ENCODE results near the gene APOBEC3F. TPM values are rescaled to one million over a fixed set of nuclear protein-coding genes. Genes with fewer than 3 reads are reported as not detected.
"Not testable (repeated sequence)": the region's sequence is repeated elsewhere in the genome, so short reads cannot be mapped to it uniquely, and the experiment has no call there.

The APOBEC3F gene
- total RNA-seq, 1 experiment from 2014 or later = 8.9 TPM

DNA sequence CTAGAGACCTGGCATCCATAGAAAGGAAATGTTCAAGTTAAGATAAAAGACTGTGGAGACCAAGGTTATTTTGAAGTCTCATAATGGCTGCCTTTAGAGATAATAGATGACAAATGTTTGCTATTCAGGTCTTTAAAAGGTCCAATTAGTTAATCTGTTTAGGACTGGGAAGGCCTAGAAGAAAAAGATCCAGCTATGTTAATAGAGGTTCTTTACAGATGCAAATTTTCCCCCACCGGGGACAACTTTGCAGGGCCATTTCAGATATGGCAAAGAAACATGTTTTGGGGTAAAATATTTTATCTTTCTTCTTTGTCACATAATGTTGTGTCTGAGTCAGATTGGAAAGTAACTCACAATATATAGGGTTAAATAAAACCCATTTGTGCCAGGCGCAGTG lies 33.3 kb downstream of the APOBEC3F start:
- DNase-seq (ENCODE audit: low read depth) = no peak

DNA sequence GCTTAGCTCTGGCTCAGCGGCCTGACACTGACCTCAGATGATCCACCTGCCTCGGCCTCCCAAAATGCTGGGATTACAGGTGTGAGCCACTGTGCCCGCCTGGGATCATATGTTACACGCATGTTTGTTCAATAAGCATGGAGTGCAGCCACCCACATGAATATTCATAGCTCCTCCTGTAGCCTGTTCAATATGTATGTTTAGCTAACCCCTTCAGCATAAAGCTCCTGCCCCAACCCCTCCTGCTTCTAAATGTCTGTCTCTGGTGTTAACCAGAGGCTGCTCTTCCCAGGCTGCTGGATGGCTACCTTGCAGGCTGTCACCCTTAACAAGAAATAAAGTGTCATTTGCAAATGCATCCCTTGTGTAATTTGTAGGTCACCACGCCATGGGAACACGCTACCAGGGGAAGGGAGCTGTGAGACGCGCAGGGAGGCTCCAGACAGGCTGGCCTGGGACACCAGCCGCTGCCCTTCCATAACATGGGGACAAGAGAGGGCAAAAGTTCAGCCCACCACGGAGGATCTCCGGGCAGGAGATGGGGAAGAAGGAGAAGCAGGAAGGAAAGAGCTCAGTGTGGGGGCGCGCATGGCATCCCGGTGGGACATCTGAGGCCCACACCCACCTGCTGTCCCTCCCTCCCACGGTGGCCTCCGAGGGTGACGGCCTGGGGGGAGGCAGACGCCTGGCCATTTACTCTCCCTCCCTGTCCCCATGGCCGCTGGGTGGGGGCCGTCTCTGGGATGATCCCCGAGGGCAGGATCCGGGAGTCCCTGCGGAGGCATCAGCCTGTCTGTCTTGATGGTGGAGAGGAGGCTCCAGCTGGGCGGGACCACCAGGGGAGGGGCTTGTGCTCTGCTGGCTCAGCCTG lies 35.7 kb downstream of the APOBEC3F start:
- DNase-seq (ENCODE audit: low read depth) = not testable (repeated sequence)

DNA sequence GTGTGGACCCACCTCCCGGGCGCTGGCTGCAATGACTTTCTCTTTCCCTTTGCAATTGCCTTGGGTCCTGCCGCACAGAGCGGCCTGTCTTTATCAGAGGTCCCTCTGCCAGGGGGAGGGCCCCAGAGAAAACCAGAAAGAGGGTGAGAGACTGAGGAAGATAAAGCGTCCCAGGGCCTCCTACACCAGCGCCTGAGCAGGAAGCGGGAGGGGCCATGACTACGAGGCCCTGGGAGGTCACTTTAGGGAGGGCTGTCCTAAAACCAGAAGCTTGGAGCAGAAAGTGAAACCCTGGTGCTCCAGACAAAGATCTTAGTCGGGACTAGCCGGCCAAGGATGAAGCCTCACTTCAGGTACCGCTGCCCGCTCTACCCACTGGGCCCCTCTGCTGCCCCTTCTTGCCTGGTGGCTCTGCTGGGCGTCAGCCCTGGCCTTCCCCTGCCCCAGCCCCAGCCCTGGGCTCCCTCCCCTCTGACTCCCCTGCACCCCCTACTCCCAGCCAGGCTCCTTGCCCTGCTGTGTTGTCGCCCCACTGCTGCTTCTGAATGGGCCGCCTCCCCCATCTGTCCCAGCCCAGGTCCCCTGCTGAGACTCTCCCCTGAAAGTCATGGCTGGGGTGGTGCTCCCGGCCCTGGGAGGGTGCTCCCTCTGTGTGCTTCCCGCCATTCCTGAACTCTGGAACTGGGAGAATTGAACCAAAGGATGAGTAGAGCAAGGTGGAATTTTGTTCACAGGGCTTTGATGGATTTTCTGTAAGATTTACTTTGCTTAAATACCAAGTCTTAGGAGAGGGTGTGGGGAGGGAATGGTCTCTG lies 36.6 kb downstream of the APOBEC3F start, which contains the start of gene APOBEC3G:
Gene APOBEC3G, plus strand, starts transcription at position 250 of the 815 bp plus-strand sequence. Its CDS starts 87 bp downstream, at position 337.
- peak; percentile 85 for DNase-seq (ENCODE audit: low read depth)

DNA sequence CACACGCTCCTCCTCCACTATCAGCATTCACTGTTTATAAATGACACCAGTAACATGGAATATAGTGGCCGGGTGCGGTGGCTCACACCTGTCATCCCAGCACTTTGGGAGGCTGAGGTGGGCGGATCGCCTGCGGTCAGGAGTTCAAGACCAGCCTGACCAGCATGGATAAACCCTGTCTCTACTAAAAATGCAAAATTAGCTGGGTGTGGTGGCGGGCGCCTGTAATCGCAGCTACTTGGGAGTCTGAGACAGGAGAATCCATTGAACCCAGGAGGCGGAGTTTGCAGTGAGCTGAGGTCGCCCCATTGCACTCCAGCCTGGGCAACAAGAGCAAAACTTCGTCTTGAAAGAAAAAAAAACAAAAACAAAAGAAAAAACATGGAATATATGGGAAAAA lies 37.2 kb downstream of the APOBEC3F start:
- DNase-seq (ENCODE audit: low read depth) = not testable (repeated sequence)

DNA sequence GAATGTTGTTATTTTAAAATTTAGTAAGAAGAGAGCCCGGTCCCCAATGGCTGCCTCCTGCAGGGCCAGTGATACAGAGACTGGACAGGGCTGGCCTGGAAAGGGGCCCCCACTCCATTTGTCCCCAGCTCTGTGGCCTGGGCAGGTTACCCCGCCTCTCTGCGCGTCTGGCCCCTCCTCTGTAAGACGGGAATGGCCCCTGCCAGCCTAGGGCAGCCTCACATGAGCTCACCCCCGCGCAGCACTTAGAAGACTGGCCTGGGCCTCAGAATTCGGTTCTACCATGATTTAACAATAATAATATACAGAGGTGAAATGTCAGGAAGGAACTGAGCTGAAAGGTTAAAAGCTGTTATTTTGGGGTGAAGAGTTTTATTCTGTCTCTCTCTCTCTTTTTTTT lies 37.7 kb downstream of the APOBEC3F start:
- no peak for DNase-seq (ENCODE audit: low read depth)

DNA sequence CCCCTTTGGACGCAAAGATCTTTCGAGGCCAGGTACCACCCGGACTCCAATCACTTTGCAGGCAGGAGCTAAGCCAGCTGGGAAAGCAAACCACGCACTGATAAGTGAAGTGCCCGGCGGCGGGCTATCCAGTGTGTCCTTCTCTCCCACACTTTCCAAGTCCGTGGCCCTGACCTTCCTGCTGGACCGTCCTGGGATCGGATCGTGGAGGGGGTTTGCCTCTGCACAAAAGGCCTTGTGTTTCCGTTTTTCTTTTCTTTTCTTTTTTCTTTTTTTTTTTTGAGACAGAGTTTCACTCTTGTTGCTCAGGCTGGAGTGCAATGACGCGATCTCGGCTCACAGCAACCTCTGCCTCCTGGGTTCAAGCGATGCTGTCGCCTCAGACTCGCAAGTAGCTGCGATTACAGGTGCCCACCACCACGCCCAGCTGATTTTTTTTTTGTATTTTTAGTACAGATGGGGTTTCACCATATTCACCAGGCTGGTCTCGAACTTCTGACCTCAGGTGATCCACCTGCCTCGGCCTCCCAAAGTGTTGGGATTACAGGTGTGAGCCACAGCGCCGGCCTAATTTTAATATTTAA lies 38.5 kb downstream of the APOBEC3F start:
- DNase-seq (ENCODE audit: low read depth) = not testable (repeated sequence)

DNA sequence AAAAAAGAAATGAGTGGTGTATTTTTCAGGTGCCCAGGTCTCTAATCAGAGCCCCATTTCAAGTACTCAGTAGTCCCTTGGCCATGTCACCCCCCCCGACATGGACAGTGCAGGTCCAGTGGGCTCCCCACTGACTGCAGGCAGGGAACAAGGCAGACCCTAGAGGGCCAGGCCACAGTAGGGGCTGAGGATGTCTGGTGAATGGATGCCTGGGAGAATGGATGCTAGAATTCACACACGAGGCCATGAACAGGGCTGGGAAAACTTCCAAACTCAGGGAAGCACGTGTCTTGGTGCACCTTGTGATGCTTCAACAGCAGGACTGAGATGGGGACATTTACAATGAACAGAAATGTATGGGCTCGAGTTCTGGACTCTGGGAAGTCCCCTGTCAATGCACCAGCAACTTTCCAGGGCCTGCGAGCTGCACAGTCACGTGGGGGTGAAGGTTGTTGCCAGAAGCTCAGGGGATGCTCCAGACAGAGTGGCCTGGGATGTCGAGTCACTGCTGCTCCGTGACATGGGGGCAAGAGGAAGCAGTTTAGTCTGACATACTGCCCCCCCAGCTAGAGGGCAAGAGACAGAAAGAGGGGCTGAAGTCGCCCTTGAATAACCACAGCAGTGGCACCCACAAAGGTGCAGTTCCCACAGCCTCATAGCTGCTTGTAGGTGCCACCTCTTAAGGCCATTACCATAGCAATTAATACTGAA lies 39.5 kb downstream of the APOBEC3F start:
- no peak for DNase-seq (ENCODE audit: low read depth)

DNA sequence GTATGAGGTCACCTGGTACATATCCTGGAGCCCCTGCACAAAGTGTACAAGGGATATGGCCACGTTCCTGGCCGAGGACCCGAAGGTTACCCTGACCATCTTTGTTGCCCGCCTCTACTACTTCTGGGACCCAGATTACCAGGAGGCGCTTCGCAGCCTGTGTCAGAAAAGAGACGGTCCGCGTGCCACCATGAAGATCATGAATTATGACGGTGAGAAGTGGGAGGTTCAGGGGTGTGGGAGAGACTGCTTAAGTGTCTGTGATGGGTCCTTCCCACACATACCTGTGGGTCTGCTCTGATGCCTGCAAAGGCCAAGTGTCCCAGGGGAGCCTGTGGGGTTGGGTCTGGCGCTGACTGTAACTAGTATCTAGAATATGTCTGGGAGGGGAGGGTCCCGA lies 40.4 kb downstream of the APOBEC3F start:
- DNase-seq (ENCODE audit: low read depth) = no peak

DNA sequence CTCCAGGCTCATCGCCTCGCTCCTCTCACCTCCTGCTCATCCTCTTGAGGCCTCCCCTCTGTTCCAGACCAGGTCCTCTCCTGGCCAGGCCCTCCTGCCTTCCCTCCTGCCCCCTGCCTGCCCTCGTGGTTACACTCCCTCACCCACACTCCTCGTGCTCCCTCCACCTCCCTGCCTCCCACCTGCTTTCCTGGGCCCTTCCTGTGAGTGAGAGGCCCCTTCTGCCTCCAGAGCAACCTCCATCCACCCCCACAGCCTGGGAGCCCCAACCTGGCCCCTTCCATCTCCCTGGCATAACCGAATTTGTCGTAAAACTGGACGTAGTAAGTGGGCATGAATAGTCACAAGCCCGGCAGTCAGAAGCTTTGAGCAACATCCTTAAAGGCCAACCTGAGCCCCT lies 40.9 kb downstream of the APOBEC3F start:
- no peak for DNase-seq (ENCODE audit: low read depth)

DNA sequence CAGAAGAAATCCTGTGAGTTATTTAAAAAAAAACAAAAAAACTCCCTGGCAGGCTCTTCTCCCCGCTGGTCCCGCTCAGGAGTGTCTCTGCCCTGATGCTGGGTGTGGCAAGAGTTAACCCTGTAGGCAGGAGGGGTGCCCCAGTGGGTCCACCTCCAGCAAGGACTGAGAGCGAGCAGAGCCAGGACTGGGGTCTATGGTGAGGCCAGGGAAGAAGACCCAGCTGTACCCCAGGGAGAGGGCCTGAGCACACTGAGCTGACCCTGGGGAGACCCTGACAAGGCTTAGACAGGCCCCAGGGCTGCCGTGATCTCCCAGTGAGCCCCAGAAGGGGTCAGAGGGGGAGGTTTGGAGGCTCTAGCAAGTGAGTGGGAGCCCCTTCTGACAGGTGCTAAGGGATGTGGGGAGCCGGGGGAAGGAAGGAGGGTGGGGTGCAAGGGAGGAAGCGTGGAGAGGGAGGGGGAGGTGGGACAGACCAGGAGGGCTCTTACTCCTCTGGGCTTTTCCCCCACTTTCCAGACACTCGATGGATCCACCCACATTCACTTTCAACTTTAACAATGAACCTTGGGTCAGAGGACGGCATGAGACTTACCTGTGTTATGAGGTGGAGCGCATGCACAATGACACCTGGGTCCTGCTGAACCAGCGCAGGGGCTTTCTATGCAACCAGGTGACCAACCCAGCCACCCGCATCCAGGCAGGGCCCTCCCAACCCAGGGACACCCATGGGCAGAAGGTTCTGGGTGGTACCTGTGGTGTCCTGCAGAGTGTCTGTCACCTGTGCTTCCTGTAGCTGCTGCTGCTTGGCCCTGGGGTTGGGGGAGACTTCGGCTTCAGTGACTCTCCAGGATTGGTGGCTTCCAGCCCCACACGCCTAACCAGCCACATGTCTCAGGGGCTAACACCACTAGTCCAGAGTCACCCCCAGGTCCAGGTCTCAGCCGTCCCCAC lies 42.8 kb downstream of the APOBEC3F start:
- DNase-seq (ENCODE audit: low read depth) = no peak

DNA sequence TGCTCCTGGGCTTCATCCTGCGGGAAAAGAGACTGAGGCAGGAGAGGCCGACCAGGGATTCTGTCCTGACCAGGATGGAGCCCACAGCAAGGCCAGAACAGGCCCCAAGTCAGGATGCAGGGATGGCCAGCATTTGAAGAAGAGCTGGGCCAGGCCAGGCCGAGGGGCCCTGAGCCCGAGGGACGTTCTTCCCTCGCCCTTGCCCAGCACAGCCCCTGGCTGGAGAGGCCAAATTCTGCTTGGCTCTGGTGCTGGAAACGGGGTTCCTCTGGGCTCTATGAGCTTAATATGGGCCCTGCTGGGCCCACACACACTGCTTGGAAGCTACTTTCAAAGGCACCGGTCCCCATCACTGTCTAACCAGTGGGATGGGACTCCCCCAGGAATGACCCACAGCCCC lies 44.0 kb downstream of the APOBEC3F start:
- DNase-seq (ENCODE audit: low read depth) = no peak

DNA sequence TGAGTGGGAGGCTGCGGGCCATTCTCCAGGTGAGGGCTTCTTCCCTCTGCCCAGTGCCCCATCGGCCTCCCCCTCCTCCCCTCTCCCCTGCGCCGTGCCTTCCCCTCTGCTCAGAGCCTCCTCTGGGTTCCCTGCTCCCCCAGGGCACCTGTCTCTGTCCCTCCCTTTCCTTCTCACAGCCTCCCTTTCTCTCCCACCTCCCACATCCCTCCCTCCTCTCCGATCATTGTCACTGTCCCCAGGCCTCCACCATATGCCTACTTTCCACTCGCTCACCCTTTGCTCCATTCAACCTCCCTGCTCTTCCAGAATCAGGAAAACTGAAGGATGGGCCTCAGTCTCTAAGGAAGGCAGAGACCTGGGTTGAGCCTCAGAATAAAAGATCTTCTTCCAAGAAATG lies 46.4 kb downstream of the APOBEC3F start:
- no peak for DNase-seq (ENCODE audit: low read depth)

DNA sequence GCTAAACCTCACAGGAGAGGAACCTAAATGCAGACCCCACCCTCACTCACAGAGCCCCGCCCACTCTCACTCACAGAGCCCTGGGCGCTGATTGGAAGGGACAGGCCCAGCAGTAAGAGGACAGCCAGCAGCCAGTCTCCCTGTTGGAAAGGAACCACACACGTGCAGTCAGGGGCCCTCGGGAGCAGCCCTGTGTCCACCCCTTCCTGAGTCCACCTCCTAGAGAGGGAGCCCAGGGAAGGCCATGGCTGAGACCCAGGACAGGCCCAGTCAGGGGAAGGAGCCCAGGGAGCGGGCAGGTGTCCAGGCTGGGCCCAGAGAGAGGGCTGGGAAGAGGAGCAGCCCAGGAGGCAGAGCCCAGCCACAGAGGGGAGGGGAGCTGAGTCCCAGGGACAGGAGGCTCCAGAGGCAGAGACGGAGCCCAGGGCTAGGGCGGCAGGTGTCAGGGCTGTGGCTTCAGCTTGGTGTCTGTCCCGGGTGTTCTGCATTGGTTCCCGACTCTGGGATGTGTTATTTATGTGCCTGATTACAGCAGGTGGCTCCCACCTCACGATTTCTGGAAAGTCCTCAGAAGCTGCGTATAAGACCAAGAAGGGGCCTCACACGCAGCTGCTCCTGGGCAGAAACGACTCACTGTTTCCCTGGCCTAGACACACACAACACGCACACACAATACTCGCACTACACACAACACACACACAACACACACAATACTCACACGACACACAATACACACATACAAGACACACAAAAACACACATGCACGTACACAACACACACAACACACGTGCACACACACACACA lies 47.4 kb downstream of the APOBEC3F start:
- DNase-seq (ENCODE audit: low read depth) = no peak

DNA sequence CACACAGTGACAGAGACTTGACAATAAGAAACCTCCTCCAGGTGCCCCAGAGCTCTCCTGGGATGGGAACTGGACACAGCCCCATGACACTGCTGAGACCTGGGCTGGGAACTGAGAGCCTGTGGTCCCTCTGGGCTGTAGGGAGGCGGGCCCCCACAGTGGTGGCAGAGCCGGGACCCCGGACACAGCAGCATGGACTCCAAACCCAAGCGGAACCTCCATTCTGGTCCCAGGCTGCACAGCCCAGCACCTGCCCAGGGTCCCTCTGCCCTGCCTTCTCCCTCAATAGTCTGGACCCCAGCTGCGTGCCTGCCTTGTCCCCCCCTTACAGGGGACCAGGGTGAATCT lies 48.0 kb downstream of the APOBEC3F start:
- no peak for DNase-seq (ENCODE audit: low read depth)

DNA sequence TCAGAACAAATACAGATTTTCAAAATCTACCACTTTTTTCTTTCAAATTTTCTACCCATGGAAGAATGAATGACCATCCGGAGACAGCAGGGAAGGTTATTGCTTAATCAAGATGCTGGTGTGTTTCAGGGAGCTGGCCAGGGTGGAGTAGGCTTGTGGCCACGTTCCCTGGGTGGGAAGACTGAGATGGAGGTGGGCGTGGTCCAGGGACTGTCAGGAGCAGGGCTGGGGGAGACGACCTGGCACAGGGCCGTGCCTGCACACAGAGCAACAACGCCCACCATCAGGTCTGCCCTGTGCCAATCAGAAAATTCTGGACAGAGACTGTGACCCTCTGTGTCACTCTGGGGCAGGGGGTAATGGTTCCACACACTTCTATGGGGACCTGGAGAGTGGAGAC lies 49.3 kb downstream of the APOBEC3F start:
- peak; percentile 42 for DNase-seq (ENCODE audit: low read depth)

DNA sequence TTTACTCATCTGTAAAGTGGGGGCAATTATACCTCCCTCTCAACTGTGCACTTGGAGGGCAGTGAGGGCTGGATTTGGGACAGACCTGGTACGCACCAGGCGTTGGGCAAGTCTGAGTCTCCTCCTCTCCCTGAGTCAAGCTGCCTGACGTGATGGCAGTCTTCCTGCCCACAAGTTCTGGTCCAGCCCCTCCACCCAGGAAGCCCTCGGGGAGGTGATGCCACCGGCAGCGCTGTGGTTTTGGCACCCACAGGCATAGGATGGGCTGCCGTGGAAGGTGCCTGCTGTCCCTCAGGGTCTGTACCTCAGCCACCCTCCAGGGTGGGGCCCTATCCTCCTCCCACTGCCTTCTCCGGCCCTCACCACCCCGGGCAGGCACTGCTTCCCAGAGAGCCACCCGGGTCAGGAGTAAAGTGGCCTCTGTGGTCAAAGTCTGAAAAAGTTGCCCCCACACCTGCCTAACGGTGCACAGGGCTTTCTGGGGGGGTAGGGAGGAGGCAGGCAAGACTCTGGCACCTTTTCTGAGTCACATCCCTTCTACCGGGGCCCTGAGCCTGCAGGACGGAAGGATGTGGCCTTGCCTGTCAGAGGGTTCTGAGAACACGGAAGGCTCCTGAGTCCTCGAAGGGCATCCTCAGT lies 49.9 kb downstream of the APOBEC3F start:
- peak; percentile 84 for DNase-seq (ENCODE audit: low read depth)

DNA sequence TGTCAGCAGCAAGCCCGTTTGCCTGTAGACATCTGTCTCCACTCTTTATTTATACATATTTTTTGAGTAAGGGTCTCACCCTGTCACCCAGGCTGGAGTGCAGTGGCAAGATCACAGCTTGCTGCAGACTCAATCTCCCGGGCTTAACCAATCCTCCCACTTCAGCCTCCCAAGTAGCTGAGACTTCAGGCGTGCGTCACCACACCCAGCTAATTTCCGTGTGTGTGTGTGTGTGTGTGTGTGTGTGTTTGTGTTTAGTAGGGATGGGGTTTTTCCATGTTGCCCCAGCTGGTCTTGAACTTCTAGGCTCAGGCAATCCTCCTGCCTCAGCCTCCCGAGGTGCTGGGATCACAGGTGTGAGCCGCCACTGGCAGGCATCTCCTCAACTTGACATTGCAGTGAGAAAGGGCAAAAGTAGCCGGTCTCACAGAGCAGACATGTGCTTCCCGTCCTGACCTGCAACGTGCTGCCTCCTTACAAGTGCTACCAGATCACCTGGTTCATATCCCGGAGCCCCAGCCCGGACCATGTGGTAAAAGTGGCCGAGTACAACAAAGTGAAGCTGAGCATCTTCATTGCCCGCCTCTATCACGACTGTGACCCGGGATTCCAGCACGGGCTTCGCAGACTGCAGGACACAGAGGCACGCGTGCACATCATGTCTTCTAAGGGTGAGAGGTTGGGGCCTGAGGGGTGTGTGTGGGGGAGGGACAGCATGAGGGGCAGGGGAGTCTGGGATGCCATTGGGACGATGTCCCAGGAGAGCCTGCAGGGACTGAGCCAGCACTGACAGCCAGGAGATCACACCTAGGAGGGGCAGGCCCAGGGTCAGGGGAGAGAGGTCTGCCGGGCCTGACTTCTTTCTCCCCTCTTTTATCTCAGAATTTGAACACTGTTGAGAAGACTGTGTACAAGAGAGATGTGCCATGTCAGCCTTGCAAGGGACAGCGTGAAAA lies 50.7 kb downstream of the APOBEC3F start:
- DNase-seq (ENCODE audit: low read depth) = no peak

All from RPMI7951 (cell line).